ENCODE data around the gene CTSO.

Gene CTSO

GRCh38 chr4:155966171-155966570 is 12.5 kb upstream of the CTSO start:
- Histone ChIP-seq H3K9me2 (replicated peaks; ENCODE audit: insufficient read depth, low read length) (no peaks in the 10 kb centered on the region), H3K36me3 (ENCODE audit: low read length) (no peaks in the 10 kb centered on the region), H3K79me2 (ENCODE audit: insufficient read depth, low read length) (no peaks in the 10 kb centered on the region), H2AFZ (ENCODE audit: low read depth, low read length, severe bottlenecking) (no peak overlapping the region), H3K4me3 (ENCODE audit: insufficient read depth, low read length, poor library complexity, severe bottlenecking) (no peak overlapping the region), H3K9ac (ENCODE audit: low read length) (no peak overlapping the region), H3K27me3 (ENCODE audit: low read length) (no peaks in the 10 kb centered on the region), H3K27ac (ENCODE audit: low read depth, low read length) (no peak overlapping the region), H3F3A (ENCODE audit: insufficient read depth) (no peaks in the 10 kb centered on the region), H3K9me3 (ENCODE audit: insufficient read depth, low read length) (no peaks in the 10 kb centered on the region), H3K4me2 (ENCODE audit: low read depth, low read length, poor library complexity, severe bottlenecking) (no peak overlapping the region), H4K20me1 (ENCODE audit: low read depth, low read length) (no peaks in the 10 kb centered on the region)
- TF ChIP-seq CTCF (IDR thresholded peaks at IDR 0.05; ENCODE audit: insufficient read depth, low read length, poor library complexity, severe bottlenecking) (no peak), EZH2phosphoT487 (conservative IDR thresholded peaks at IDR 0.05; ENCODE audit: low read length) (no peak)

GRCh38 chr4:155964016-155964891 is 10.6 kb upstream of the CTSO start:
- no peak overlapping the region for H3K4me2 ChIP-seq (ENCODE audit: low read depth, low read length, poor library complexity, severe bottlenecking)
- H3F3A ChIP-seq (ENCODE audit: insufficient read depth), result no peaks in the 10 kb centered on the region
- H3K4me3 ChIP-seq (ENCODE audit: insufficient read depth, low read length, poor library complexity, severe bottlenecking), result no peak overlapping the region
- no peaks in the 10 kb centered on the region for H3K27me3 ChIP-seq (ENCODE audit: low read length)
- no peaks in the 10 kb centered on the region for H3K9me2 ChIP-seq (replicated peaks; ENCODE audit: insufficient read depth, low read length)
- no peaks in the 10 kb centered on the region for H3K9me3 ChIP-seq (ENCODE audit: insufficient read depth, low read length)
- no peak overlapping the region for H2AFZ ChIP-seq (ENCODE audit: low read depth, low read length, severe bottlenecking)
- no peak for TF ChIP-seq EZH2phosphoT487 (conservative IDR thresholded peaks at IDR 0.05; ENCODE audit: low read length)
- TF ChIP-seq CTCF (IDR thresholded peaks at IDR 0.05; ENCODE audit: insufficient read depth, low read length, poor library complexity, severe bottlenecking), result no peak
- H3K36me3 ChIP-seq (ENCODE audit: low read length), result no peaks in the 10 kb centered on the region
- no peaks in the 10 kb centered on the region for H4K20me1 ChIP-seq (ENCODE audit: low read depth, low read length)
- no peak overlapping the region for H3K27ac ChIP-seq (ENCODE audit: low read depth, low read length)
- H3K79me2 ChIP-seq (ENCODE audit: insufficient read depth, low read length), result no peaks in the 10 kb centered on the region
- no peak overlapping the region for H3K9ac ChIP-seq (ENCODE audit: low read length)

GRCh38 chr4:155962767-155963166 is 9.1 kb upstream of the CTSO start:
- H3K4me3 ChIP-seq (ENCODE audit: insufficient read depth, low read length, poor library complexity, severe bottlenecking), result no peak overlapping the region
- no peak overlapping the region for H2AFZ ChIP-seq (ENCODE audit: low read depth, low read length, severe bottlenecking)
- H3K9me3 ChIP-seq (ENCODE audit: insufficient read depth, low read length), result no peaks in the 10 kb centered on the region
- H3K9ac ChIP-seq (ENCODE audit: low read length), result no peak overlapping the region
- H3K27me3 ChIP-seq (ENCODE audit: low read length), result no peaks in the 10 kb centered on the region
- H4K20me1 ChIP-seq (ENCODE audit: low read depth, low read length), result no peaks in the 10 kb centered on the region
- no peak overlapping the region for H3K27ac ChIP-seq (ENCODE audit: low read depth, low read length)
- no peaks in the 10 kb centered on the region for H3F3A ChIP-seq (ENCODE audit: insufficient read depth)
- no peaks in the 10 kb centered on the region for H3K36me3 ChIP-seq (ENCODE audit: low read length)
- no peak overlapping the region for H3K4me2 ChIP-seq (ENCODE audit: low read depth, low read length, poor library complexity, severe bottlenecking)
- H3K79me2 ChIP-seq (ENCODE audit: insufficient read depth, low read length), result no peaks in the 10 kb centered on the region
- TF ChIP-seq EZH2phosphoT487 (conservative IDR thresholded peaks at IDR 0.05; ENCODE audit: low read length) (no peak), CTCF (IDR thresholded peaks at IDR 0.05; ENCODE audit: insufficient read depth, low read length, poor library complexity, severe bottlenecking) (no peak)
- H3K9me2 ChIP-seq (replicated peaks; ENCODE audit: insufficient read depth, low read length), result no peaks in the 10 kb centered on the region
